DOHH2 (cell line): ENCODE measurements around the gene PDGFB.

Experiments
- EZH2phosphoT487 ChIP-seq: fragments of 200-600 bp; sonication (generic); IDR thresholded peaks from 2 replicates; pipeline ENCODE4 v1.6.1; 2017; ENCODE audit warnings: borderline replicate concordance, mild to moderate bottlenecking, antibody characterized with exemption, low read length, moderate library complexity, mixed read lengths
- TF ChIP-seq, protein P1 (sequence below): fragments of 200-600 bp; sonication (generic); IDR thresholded peaks from one replicate; pipeline ENCODE4 v1.5.1; 2014; ENCODE audit warnings: antibody characterized with exemption, mild to moderate bottlenecking, low read depth, low read length; ENCODE audit not compliant: poor library complexity, severe bottlenecking

DNA sequence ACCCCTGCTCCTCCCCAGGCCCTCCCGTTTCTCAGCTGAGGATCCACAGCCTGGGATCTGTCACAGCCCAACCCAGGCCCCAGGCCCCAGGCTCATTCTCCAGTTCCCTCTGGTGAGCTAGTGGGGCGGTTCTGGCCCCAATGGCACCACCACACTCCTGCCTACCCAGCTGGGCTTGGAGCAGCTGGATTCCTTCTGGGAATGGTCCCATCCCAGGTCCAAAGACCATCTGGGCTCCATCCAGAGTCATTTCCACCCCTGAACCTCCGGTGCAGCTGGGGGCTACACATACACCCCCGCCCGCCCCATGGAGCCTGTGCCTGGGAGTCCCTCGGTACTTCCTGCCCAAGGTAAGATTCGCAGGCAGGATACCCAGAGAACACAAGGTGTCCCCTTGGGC lies 35.5 kb upstream of the PDGFB start:
- TF ChIP-seq, protein P1, sequence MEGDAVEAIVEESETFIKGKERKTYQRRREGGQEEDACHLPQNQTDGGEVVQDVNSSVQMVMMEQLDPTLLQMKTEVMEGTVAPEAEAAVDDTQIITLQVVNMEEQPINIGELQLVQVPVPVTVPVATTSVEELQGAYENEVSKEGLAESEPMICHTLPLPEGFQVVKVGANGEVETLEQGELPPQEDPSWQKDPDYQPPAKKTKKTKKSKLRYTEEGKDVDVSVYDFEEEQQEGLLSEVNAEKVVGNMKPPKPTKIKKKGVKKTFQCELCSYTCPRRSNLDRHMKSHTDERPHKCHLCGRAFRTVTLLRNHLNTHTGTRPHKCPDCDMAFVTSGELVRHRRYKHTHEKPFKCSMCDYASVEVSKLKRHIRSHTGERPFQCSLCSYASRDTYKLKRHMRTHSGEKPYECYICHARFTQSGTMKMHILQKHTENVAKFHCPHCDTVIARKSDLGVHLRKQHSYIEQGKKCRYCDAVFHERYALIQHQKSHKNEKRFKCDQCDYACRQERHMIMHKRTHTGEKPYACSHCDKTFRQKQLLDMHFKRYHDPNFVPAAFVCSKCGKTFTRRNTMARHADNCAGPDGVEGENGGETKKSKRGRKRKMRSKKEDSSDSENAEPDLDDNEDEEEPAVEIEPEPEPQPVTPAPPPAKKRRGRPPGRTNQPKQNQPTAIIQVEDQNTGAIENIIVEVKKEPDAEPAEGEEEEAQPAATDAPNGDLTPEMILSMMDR: no peak
- TF ChIP-seq EZH2phosphoT487: no peak
